Measurements from ENCODE around the gene LRRC71. TPM values are rescaled to one million over a fixed set of nuclear protein-coding genes. Genes with fewer than 3 reads are reported as not detected.

Gene LRRC71
- polyA plus RNA-seq, 3 donors, result not detected

DNA sequence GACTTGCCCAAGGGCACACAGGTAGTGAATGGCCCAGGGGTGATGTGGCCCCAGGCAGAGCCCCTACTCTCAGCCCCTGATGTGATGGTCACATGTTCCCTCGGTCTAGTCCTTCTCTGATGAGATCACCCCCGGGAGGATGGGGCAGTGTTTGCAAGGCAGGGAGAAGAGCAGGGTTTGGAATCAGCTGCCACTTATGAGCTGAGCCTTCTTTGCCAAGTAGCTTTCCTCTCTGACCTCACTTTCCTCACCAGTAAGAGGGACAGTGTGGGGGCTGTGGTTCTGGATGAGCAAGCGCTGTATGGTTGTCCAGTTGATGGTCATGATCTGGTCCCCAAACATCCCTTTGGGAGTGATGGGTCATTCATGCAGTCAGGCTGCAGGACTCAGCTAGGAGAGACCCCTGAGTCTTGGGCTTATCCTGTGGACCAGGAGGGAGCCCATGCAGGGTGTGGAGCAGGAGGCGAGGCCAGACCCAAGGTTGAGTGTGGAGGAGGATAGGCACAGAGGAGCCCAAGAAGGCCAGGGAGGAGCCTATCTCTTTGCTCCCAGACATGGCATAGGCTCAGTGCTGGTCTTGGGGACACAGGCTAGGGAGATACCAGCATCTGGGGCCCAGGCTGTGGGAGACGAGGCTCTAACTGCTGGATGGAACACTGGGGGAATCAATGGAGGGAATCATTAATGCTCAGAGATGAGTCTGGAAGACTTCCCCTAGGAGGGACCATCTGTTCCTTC lies 42.8 kb upstream of the LRRC71 start:
- peaks cover 0 to 12% of the 10 kb centered on the region in 2 donors for H3K27me3 ChIP-seq (ENCODE audit: control insufficient read depth in 2 of 2, insufficient read depth in 2 of 2, low read length in 2 of 2)
- intact Hi-C loops (cut with micrococcal nuclease), result no loop called here
- H2AFZ ChIP-seq (ENCODE audit: insufficient read depth, low read depth, low read length, poor library complexity, severe bottlenecking), result no peak overlapping the region
- Mint-ChIP-seq H3K4me1 (no peaks in the 10 kb centered on the region), H3K4me3 (no peak overlapping the region), H3K9me3 (no peaks in the 10 kb centered on the region), H3K27me3 (ENCODE audit: low read depth in 3 of 3) (peaks cover 21 to 29% (median 27%) of the 10 kb centered on the region in 3 donors), H3K27ac (no peak overlapping the region), H3K36me3 (no peaks in the 10 kb centered on the region)
- H3K9me3 ChIP-seq (replicated peaks in 1 of 2; ENCODE audit: control insufficient read depth in 1 of 2, insufficient read depth in 1 of 2, low read length in 2 of 2), result no peaks in the 10 kb centered on the region
- H3K36me3 ChIP-seq (replicated peaks in 1 of 2; ENCODE audit: control insufficient read depth in 1 of 2, insufficient read depth in 2 of 2, low read length in 2 of 2), result no peaks in the 10 kb centered on the region
- WGBS (ENCODE audit: insufficient coverage), result 91% methylated on average over 4 of the region's 5 CpGs
- H3K4me1 ChIP-seq (ENCODE audit: control insufficient read depth in 1 of 2, insufficient read depth in 2 of 2, low read length in 2 of 2), result no peaks in the 10 kb centered on the region
- H3K79me2 ChIP-seq (ENCODE audit: insufficient read depth, low read length), result no peaks in the 10 kb centered on the region
- H4K20me1 ChIP-seq (ENCODE audit: insufficient read depth, low read length), result no peaks in the 10 kb centered on the region
- DNase-seq, result no peak
- TF ChIP-seq, protein P1, sequence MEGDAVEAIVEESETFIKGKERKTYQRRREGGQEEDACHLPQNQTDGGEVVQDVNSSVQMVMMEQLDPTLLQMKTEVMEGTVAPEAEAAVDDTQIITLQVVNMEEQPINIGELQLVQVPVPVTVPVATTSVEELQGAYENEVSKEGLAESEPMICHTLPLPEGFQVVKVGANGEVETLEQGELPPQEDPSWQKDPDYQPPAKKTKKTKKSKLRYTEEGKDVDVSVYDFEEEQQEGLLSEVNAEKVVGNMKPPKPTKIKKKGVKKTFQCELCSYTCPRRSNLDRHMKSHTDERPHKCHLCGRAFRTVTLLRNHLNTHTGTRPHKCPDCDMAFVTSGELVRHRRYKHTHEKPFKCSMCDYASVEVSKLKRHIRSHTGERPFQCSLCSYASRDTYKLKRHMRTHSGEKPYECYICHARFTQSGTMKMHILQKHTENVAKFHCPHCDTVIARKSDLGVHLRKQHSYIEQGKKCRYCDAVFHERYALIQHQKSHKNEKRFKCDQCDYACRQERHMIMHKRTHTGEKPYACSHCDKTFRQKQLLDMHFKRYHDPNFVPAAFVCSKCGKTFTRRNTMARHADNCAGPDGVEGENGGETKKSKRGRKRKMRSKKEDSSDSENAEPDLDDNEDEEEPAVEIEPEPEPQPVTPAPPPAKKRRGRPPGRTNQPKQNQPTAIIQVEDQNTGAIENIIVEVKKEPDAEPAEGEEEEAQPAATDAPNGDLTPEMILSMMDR (IDR thresholded peaks at IDR 0.05), result no peak
- no peak overlapping the region for H3K27ac ChIP-seq (ENCODE audit: low read depth in 1 of 2, low read length in 2 of 2)
- no peak overlapping the region for H3K4me3 ChIP-seq (replicated peaks in 1 of 3; ENCODE audit: low read depth in 2 of 3, low read length in 3 of 3)
- no peak overlapping the region for H3K9ac ChIP-seq (ENCODE audit: insufficient read depth, low read length, poor library complexity, severe bottlenecking)
- no peak overlapping the region for H3K4me2 ChIP-seq (replicated peaks; ENCODE audit: extremely low read depth, low read length, poor library complexity, severe bottlenecking)

DNA sequence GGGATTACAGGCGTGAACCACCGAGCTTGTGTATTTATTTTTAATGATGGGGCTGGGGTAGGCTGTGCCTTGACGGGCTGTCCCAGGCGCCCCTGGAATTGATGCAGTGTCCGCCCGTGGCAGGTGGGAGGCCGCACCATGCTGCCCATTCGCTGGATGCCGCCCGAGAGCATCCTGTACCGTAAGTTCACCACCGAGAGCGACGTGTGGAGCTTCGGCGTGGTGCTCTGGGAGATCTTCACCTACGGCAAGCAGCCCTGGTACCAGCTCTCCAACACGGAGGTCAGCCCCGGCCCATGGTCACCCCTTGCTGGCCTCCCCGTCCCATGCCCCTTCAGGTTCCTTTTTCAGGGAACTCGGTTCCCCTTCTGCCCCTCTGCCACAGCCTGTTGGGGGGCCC lies 40.6 kb upstream of the LRRC71 start:
- Mint-ChIP-seq H3K27ac (peak overlapping the region in 1 of 7 donors; percentile 33), H3K36me3 (no peaks in the 10 kb centered on the region), H3K4me1 (no peaks in the 10 kb centered on the region), H3K27me3 (ENCODE audit: low read depth in 3 of 3) (peaks cover 17 to 33% (median 23%) of the 10 kb centered on the region in 3 donors), H3K4me3 (no peak overlapping the region), H3K9me3 (no peaks in the 10 kb centered on the region)
- no peak overlapping the region for H3K4me2 ChIP-seq (replicated peaks; ENCODE audit: extremely low read depth, low read length, poor library complexity, severe bottlenecking)
- WGBS (ENCODE audit: insufficient coverage), result 89% methylated on average over 17 of the region's 21 CpGs
- H3K27ac ChIP-seq (ENCODE audit: low read depth in 1 of 2, low read length in 2 of 2), result no peak overlapping the region
- no peaks in the 10 kb centered on the region for H3K9me3 ChIP-seq (replicated peaks in 1 of 2; ENCODE audit: control insufficient read depth in 1 of 2, insufficient read depth in 1 of 2, low read length in 2 of 2)
- intact Hi-C loops (cut with micrococcal nuclease), result loop anchor here in 1 of 2 donors (10.0 kb wide), 1 partner anchor 185 kb away; no protein-coding TSS in a partner anchor
- no peak overlapping the region for H2AFZ ChIP-seq (ENCODE audit: insufficient read depth, low read depth, low read length, poor library complexity, severe bottlenecking)
- H3K4me3 ChIP-seq (replicated peaks in 1 of 3; ENCODE audit: low read depth in 2 of 3, low read length in 3 of 3), result no peak overlapping the region
- no peak overlapping the region for H3K9ac ChIP-seq (ENCODE audit: insufficient read depth, low read length, poor library complexity, severe bottlenecking)
- TF ChIP-seq, protein P1 (IDR thresholded peaks at IDR 0.05), result no peak
- H3K79me2 ChIP-seq (ENCODE audit: insufficient read depth, low read length), result no peaks in the 10 kb centered on the region
- H3K27me3 ChIP-seq (ENCODE audit: control insufficient read depth in 2 of 2, insufficient read depth in 2 of 2, low read length in 2 of 2), result peaks cover 0 to 14% of the 10 kb centered on the region in 2 donors
- no peak for DNase-seq
- H3K4me1 ChIP-seq (ENCODE audit: control insufficient read depth in 1 of 2, insufficient read depth in 2 of 2, low read length in 2 of 2), result no peaks in the 10 kb centered on the region
- no peaks in the 10 kb centered on the region for H3K36me3 ChIP-seq (replicated peaks in 1 of 2; ENCODE audit: control insufficient read depth in 1 of 2, insufficient read depth in 2 of 2, low read length in 2 of 2)
- no peaks in the 10 kb centered on the region for H4K20me1 ChIP-seq (ENCODE audit: insufficient read depth, low read length)
